Cardiac fibroblast (primary cell): ENCODE results near the gene CDKN2B.
"Not testable (repeated sequence)": the region's sequence is repeated elsewhere in the genome, so short reads cannot be mapped to it uniquely, and the experiment has no call there.

Experiments
- DNase-seq, 2 donors: peaks; one replicate each; pipeline versions ENCODE4 v3.0.0 to v3.0.0-alpha.2; 2010; ENCODE audit warnings: low read depth in 2 of 2
- H3K4me3 ChIP-seq, 2 donors: replicated peaks in 1 of 2; 1 replicate in 1 of 2; 2 replicates in 1 of 2; pipeline ENCODE4 v1.5.1; 2011; ENCODE audit warnings: low read depth in 2 of 2, low read length in 2 of 2, mild to moderate bottlenecking in 2 of 2, moderate library complexity in 1 of 2
- TF ChIP-seq, protein P1 (sequence below): IDR thresholded peaks from one replicate; pipeline ENCODE4 v1.5.1; 2011; ENCODE audit warnings: low read depth, mild to moderate bottlenecking, low read length, inconsistent platforms

CDKN2B gene

DNA sequence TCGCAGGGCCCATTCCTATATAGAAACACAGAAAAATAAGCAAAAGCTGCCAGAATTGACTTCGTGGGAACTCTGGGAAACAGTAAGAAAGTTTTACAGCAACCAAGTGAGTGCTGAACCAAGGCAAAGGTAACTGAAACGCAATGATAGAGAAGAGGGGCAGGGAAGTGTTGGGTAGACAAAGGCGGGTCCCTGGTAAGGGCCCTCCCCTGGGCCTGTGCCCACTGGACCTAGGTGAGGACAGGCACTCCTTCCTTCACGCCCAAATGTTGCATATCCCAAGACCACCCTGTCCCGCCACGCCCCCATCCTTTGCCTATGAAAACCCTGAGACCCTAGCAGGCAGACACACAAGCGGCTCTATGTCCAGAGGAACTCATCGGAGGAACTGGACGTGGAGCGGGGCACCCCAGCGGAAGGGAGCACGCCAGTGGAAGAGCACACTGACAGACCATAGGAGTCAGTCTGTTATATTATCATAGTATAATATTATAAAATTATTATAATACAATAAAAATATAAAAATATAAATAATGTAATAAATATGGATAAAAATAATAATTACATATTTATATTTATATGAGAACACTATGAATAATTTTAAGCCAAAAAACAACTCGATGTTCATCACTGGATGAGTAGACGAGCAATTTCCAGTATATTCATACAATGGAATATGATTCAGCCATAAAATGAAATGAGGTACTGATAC lies 42.8 kb downstream of the CDKN2B start:
- TF ChIP-seq, protein P1, sequence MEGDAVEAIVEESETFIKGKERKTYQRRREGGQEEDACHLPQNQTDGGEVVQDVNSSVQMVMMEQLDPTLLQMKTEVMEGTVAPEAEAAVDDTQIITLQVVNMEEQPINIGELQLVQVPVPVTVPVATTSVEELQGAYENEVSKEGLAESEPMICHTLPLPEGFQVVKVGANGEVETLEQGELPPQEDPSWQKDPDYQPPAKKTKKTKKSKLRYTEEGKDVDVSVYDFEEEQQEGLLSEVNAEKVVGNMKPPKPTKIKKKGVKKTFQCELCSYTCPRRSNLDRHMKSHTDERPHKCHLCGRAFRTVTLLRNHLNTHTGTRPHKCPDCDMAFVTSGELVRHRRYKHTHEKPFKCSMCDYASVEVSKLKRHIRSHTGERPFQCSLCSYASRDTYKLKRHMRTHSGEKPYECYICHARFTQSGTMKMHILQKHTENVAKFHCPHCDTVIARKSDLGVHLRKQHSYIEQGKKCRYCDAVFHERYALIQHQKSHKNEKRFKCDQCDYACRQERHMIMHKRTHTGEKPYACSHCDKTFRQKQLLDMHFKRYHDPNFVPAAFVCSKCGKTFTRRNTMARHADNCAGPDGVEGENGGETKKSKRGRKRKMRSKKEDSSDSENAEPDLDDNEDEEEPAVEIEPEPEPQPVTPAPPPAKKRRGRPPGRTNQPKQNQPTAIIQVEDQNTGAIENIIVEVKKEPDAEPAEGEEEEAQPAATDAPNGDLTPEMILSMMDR, result no peak

DNA sequence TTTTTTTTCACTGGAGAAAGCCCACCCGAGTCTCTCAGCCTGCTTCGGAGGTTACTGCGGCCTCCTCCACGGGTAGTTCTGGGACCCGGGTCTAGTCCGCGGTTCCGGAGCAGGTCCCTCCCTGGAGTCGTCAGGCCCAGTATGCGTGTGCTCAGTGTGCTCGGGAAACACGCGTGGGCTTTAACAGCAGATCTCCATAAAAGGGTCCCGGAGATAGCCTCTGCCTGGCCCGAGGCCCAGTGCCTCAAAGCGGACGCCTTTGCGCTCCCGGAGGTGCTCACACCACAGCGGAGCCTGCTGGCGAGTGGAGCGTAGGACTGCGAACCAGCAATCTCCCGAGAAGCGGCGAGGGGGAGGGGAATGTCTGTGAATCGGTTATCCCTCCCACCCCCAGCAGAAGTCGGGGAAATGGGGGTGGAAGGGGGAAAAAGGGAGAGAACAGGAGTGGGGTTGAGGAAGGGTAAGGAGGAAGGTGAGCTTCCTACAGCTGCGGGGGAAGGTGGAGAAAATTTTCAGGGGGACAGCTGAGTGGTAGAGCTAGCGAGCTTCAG lies 43.6 kb downstream of the CDKN2B start:
- peak; percentile 73 to 79 for DNase-seq
- TF ChIP-seq, protein P1, result peak; percentile 84
- H3K4me3 ChIP-seq, result peak overlapping the region; percentile 31 to 43

More for the DNA sequence above, 42.8 kb downstream of the CDKN2B start:
- no peak for DNase-seq
- H3K4me3 ChIP-seq, result no peak overlapping the region

DNA sequence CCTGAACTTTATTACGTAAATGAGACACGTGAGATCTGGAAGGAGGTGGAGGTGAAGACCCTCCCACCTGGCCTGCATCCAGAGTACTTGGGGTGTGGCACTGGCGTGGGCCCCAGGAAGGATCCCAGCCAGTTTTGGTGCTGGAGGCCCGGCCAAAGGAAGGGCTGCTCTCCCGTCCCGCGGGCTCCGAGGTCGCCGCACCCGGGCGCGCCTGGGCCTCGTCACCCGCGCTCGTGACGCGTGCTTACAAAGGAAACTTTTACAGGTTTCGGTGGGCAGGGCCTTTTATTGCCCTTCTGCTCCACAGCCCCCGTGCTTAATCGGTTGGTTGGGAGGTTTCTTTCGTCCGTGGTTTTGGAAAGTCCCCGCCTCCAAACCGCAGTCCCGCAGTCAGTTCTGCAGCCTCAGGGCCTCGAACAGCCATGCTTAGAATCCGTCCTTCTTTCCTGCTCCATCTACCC lies 44.1 kb downstream of the CDKN2B start:
- H3K4me3 ChIP-seq, result peak overlapping the region; percentile 31 to 43
- peak; percentile 73 to 81 for DNase-seq
- TF ChIP-seq, protein P1, result no peak

DNA sequence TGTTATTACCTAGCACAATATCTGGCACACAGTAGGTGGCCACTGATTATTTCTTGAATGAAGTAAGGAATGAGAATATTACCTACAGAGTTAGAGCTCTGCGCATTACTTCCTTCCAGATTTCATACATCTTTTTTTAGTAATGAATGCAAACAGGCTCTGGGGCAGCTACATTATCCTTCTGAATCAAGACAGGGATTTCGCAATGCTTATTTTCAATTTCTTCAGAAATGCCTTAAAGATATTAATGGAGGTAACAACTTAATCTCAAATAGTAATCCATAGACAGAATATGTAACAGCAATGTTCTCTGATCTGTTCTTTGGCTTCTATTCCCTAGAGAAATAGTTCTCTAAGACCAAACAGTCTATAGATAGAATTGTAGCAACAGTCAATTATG lies 47.5 kb downstream of the CDKN2B start:
- TF ChIP-seq, protein P1, result no peak
- DNase-seq, result no peak

DNA sequence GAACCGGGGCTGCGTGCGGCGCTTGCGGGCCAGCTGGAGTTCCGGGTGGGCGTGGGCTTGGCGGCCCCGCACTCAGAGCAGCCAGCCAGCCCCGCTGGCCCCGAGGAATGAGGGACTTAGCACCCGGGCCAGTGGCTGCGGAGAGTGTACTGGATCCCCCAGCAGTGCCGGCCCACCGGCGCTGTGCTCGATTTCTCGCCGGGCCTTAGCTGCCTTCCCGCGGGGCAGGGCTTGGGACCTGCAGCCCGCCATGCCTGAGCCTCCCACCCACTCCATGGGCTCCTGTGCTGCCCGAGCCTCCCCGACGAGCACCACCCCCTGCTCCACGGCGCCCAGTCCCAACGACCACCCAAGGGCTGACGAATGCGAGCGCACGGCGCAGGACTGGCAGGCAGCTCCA lies 49.8 kb downstream of the CDKN2B start:
- DNase-seq, H3K4me3 ChIP-seq: not testable (repeated sequence)

More for the DNA sequence above, 47.5 kb downstream of the CDKN2B start:
- no peak overlapping the region for H3K4me3 ChIP-seq

DNA sequence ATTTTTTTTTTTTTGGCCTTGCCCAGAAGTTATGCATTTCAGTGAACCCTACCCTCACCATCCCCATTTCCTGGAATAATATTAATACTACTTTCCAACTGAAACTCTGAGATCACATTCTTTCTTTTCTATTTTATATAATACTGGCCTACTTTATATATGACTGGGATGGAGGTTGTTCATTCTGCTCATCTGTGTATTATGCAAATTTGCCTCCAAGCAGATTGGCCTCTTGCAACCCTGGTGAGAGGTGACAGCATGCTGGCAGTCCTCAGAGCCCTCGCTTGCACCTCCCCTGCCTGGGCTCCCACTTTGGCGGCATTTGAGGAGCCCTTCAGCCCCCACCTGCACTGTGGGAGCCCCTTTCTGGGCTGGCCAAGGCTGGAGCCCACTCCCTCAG lies 50.3 kb downstream of the CDKN2B start:
- no peak for DNase-seq
- H3K4me3 ChIP-seq, result no peak overlapping the region
- TF ChIP-seq, protein P1, result no peak
